Sigmoid colon (tissue), 7 donors: Measurements from ENCODE around the gene HPCAL1. TPM values are rescaled to one million over a fixed set of nuclear protein-coding genes. Genes with fewer than 3 reads are reported as not detected.
A peak's percentile ranks its signal among the peaks of the same experiment; 100 is the strongest.

Experiments used
- DNase-seq: peaks from one replicate; pipeline ENCODE4 v3.0.0-alpha.2; 2019
- H3K27ac ChIP-seq, 4 donors: fragments of 200-600 bp; sonication (generic); one replicate each; pipeline ENCODE4 v1.5.1; 2016 to 2019; ENCODE audit warnings: mild to moderate bottlenecking in 1 of 4
- H3K27me3 ChIP-seq, 3 donors: fragments of 200-600 bp; sonication (generic); one replicate each; pipeline ENCODE4 v1.5.1; 2019; ENCODE audit warnings: mild to moderate bottlenecking in 1 of 3
- H3K36me3 ChIP-seq, 4 donors: fragments of 200-600 bp; sonication (generic); one replicate each; pipeline ENCODE4 v1.5.1; 2016 to 2019
- H3K4me1 ChIP-seq, 4 donors: fragments of 200-600 bp; sonication (generic); one replicate each; pipeline ENCODE4 v1.5.1; 2017 to 2019
- H3K4me3 ChIP-seq, 4 donors: fragments of 200-600 bp; sonication (generic); one replicate each; pipeline ENCODE4 v1.5.1; 2017 to 2019; ENCODE audit warnings: mild to moderate bottlenecking in 2 of 4, moderate library complexity in 1 of 4
- H3K9me3 ChIP-seq, 4 donors: fragments of 200-600 bp in 3 of 4; sonication (generic) in 3 of 4; one replicate each; pipeline versions ENCODE4 v1.5.1 to v1.6.1; 2013 to 2019
- EP300 ChIP-seq, 4 donors: sonication (generic); formaldehyde crosslinking; IDR thresholded peaks; one replicate each; pipeline ENCODE4 v1.6.1; 2017; ENCODE audit warnings: antibody characterized with exemption in 4 of 4
- POLR2A ChIP-seq, 2 donors: fragments of 450-650 bp; IDR thresholded peaks; one replicate each; pipeline ENCODE4 v1.6.1; 2016; ENCODE audit warnings: antibody characterized with exemption in 2 of 2, mild to moderate bottlenecking in 2 of 2, moderate library complexity in 2 of 2
- POLR2AphosphoS5 ChIP-seq, 4 donors: sonication (generic); formaldehyde crosslinking; IDR thresholded peaks; one replicate each; pipeline ENCODE4 v1.6.1; 2017; ENCODE audit warnings: antibody characterized with exemption in 4 of 4
- WGBS, 2 donors: extraction: QIAGEN DNeasy Blood & Tissue Kit; methylation state at CpG; one replicate each; pipeline ENCODE4 v1.1.7; 2013; 5-methylcytosine and 5-hydroxymethylcytosine counted together
- intact Hi-C: fragments of 100-400 bp; cut with DNase I; formaldehyde crosslinking; loops from one replicate; pipeline ENCODE4 v1.15.1; 2023
- polyA plus RNA-seq, 3 donors: library from polyadenylated mRNA; stranded (reverse); fragments of 200-250 nt; gene quantifications; one replicate each; pipeline ENCODE4 v1.2.3, GENCODE V29; 2013
- total RNA-seq, 4 donors: library from RNA; depleted of rRNA; stranded (reverse); fragments of >200 nt; gene quantifications; one replicate each; pipeline ENCODE4 v1.1.0, GENCODE V29; 2016
- TF ChIP-seq, protein P1 (sequence below), 4 experiments: fragments of 450-650 bp in 3 of 4; fragments of 200-600 bp in 1 of 4; IDR thresholded peaks; one replicate each; pipeline ENCODE4 v1.5.1; 2016 to 2019; ENCODE audit warnings: antibody characterized with exemption in 4 of 4, mild to moderate bottlenecking in 3 of 4, moderate library complexity in 2 of 4
- donor health status: healthy with polysubstance abuse.
- donor health status: Bipolar disorder and iron deficiency.
- donor health status: healthy.

The HPCAL1 gene
- total and polyA plus RNA-seq, 7 donors = 27.7 to 115 (median 46.0) TPM

DNA sequence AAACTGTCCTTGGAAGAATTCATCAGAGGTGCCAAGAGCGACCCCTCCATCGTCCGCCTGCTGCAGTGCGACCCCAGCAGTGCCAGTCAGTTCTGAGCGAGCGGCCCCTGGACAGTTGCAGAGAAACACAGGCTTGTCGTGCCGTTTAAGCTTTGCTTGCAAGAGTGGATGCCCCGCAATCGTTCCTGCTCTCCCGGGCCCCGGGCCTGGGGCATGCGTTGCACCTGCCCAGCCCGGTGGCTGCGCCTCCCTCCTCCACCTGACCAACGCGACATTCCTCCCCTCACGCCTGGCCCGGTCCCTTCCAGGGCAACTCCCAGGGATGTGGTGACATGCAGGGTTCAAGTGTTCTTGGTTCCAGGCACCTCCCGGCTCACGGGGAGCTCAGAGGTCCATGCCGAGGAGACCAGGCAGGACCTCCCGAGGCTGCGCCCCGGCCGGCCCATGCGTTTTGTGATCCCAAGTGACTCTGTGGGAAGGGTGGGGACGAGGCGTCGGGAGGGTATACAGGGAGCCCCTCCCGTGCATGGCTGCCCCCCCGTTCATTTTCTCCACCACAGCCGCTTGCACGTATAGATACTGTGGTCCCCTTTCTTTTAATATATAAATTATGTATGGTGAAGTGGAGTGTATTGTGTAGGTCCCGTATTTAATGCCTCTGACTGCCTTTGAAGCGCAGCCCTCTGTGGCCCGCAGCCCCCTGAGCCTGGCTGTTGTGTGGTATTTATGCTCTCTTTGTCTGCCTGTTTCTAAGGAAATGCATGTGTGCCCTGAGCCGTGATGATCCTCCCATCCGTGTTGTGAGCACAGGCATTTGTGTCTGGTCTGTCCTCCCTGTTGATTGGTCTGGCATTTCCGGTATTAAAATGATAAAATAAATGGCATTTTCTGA, 124.3 kb downstream of the HPCAL1 start:
- peaks cover 0 to 35% (median 7%) of the 10 kb centered on the region in 4 donors for H3K36me3 ChIP-seq
- no peak overlapping the region for H3K4me3 ChIP-seq
- H3K27me3 ChIP-seq = no peaks in the 10 kb centered on the region
- no peak for DNase-seq
- H3K9me3 ChIP-seq = no peaks in the 10 kb centered on the region
- TF ChIP-seq POLR2A (IDR thresholded peaks at IDR 0.05) (no peak), POLR2AphosphoS5 (IDR thresholded peaks at IDR 0.05) (no peak), EP300 (IDR thresholded peaks at IDR 0.05) (no peak)
- TF ChIP-seq, protein P1, sequence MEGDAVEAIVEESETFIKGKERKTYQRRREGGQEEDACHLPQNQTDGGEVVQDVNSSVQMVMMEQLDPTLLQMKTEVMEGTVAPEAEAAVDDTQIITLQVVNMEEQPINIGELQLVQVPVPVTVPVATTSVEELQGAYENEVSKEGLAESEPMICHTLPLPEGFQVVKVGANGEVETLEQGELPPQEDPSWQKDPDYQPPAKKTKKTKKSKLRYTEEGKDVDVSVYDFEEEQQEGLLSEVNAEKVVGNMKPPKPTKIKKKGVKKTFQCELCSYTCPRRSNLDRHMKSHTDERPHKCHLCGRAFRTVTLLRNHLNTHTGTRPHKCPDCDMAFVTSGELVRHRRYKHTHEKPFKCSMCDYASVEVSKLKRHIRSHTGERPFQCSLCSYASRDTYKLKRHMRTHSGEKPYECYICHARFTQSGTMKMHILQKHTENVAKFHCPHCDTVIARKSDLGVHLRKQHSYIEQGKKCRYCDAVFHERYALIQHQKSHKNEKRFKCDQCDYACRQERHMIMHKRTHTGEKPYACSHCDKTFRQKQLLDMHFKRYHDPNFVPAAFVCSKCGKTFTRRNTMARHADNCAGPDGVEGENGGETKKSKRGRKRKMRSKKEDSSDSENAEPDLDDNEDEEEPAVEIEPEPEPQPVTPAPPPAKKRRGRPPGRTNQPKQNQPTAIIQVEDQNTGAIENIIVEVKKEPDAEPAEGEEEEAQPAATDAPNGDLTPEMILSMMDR (IDR thresholded peaks at IDR 0.05) = no peak
- H3K4me1 ChIP-seq = no peaks in the 10 kb centered on the region
- intact Hi-C loops = no loop called here
- 90 to 93% methylated on average over 40 of the region's 40 CpGs for WGBS, 2 donors
- peak overlapping the region in 1 of 4 donors; percentile 44 for H3K27ac ChIP-seq

DNA sequence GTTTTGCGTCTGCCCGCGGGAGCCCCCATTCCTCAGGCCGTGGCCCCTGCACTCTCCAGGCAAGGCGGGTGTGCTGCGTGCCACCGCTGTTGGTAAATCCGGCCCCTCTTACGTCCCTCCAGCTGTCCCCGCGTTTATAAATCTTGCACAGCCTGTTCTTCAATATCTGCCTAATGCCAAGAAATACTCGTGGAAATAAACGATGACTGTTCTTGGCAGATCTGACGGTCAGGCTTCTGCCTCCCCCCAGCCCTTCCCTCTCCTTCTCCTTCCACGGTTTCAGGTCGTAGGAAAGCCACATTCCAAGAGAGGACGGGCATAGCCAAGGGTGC, 124.9 kb downstream of the HPCAL1 start:
- no peak for DNase-seq
- Histone ChIP-seq H3K27me3 (no peaks in the 10 kb centered on the region), H3K9me3 (no peaks in the 10 kb centered on the region), H3K4me1 (peaks cover 0 to 2% (median 0%) of the 10 kb centered on the region in 4 donors), H3K4me3 (no peak overlapping the region), H3K36me3 (peaks cover 0 to 31% (median 7%) of the 10 kb centered on the region in 4 donors), H3K27ac (peak overlapping the region in 1 of 4 donors; percentile 44)
- TF ChIP-seq, protein P1 (IDR thresholded peaks at IDR 0.05) = no peak
- no peak for TF ChIP-seq EP300 (IDR thresholded peaks at IDR 0.05)
- no peak for TF ChIP-seq POLR2AphosphoS5 (IDR thresholded peaks at IDR 0.05)
- no peak for TF ChIP-seq POLR2A (IDR thresholded peaks at IDR 0.05)
- intact Hi-C loops = no loop called here
- 76 to 79% methylated on average over 17 of the region's 17 CpGs for WGBS, 2 donors

DNA sequence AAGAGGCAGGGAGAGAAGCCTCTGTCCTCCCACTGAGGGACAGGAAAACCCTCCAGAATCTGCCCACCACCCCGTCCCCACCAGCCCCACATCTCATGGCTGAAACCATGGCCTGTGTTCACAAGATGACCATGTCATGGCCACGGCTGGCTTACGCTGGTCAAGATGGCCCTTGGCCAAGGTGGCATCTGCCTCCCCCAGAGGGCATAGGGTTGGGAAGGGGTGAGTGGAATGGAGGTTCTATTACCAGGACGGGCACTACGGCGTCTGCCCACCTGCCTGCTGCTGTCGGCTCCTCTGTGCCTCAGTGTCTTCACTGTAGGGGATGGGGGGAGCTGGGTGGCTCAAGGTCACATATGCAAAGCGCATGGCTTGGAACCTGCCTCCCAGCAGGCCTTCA, 125.7 kb downstream of the HPCAL1 start:
- no peaks in the 10 kb centered on the region for H3K9me3 ChIP-seq
- TF ChIP-seq POLR2AphosphoS5 (IDR thresholded peaks at IDR 0.05) = no peak
- TF ChIP-seq EP300 (IDR thresholded peaks at IDR 0.05) = no peak
- TF ChIP-seq, protein P1 (IDR thresholded peaks at IDR 0.05) = no peak
- no peak for TF ChIP-seq POLR2A (IDR thresholded peaks at IDR 0.05)
- WGBS, 2 donors = 97% methylated on average over 8 of the region's 8 CpGs
- H3K27me3 ChIP-seq = no peaks in the 10 kb centered on the region
- H3K36me3 ChIP-seq = peaks cover 0 to 23% (median 5%) of the 10 kb centered on the region in 4 donors
- no peak overlapping the region for H3K27ac ChIP-seq
- peaks cover 0 to 6% (median 0%) of the 10 kb centered on the region in 4 donors for H3K4me1 ChIP-seq
- H3K4me3 ChIP-seq = no peak overlapping the region
- intact Hi-C loops = no loop called here
- DNase-seq = no peak

DNA sequence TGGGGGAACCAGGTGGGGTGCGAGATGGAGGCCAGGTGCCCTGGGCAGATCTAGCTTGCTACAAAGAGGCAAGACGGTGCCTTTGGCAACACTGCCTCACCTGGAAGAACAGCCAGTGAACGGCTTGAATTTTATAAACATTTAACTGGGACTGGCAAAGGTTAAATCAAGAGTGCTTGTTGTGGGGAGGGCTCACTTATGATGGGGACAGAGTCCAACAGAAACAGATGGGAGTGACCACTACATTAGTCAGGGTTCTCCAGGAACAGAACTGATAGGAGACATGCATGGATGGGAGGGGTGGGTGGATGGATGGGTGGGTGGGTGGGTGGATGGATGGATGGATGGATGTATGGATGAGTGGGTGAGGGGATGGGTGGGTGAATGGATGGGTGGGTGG, 126.2 kb downstream of the HPCAL1 start:
- no peaks in the 10 kb centered on the region for H3K27me3 ChIP-seq
- no peak for TF ChIP-seq POLR2A (IDR thresholded peaks at IDR 0.05)
- TF ChIP-seq POLR2AphosphoS5 (IDR thresholded peaks at IDR 0.05) = no peak
- no peak for TF ChIP-seq EP300 (IDR thresholded peaks at IDR 0.05)
- TF ChIP-seq, protein P1 (IDR thresholded peaks at IDR 0.05) = no peak
- no peak overlapping the region for H3K4me3 ChIP-seq
- WGBS, 2 donors = 30 to 75% methylated on average over 3 of the region's 3 CpGs
- intact Hi-C loops = no loop called here
- H3K9me3 ChIP-seq = no peaks in the 10 kb centered on the region
- no peak for DNase-seq
- no peak overlapping the region for H3K27ac ChIP-seq
- H3K36me3 ChIP-seq = peaks cover 0 to 20% (median 5%) of the 10 kb centered on the region in 4 donors
- peaks cover 0 to 6% (median 0%) of the 10 kb centered on the region in 4 donors for H3K4me1 ChIP-seq
